Fibroblast of peridontal ligament (primary cell): Measurements from ENCODE around the gene PTPRK.

Experiments used
- DNase-seq: peaks from one replicate; pipeline ENCODE4 v3.0.0-alpha.2; 2010; ENCODE audit errors: extremely low read depth

The PTPRK gene

DNA sequence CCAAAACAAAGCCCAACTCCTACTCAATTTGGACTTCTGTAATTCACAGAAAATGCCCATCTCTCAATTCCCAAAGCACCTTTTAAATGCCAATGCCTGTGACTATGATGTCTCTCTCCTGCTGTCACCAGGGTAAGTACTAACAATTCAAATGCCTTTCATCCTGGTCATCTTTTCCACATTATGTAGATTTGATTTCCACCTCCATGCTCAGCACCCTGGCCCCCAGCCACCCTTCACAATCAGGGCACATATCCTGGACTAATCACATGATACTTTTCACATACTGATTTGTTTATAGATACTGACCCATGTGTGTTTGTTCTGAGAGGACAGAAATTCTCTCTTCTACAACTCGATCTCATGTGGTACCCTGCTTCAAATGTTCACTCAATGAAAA is 236.3 kb downstream of the PTPRK start:
- peak; percentile 32 for DNase-seq

DNA sequence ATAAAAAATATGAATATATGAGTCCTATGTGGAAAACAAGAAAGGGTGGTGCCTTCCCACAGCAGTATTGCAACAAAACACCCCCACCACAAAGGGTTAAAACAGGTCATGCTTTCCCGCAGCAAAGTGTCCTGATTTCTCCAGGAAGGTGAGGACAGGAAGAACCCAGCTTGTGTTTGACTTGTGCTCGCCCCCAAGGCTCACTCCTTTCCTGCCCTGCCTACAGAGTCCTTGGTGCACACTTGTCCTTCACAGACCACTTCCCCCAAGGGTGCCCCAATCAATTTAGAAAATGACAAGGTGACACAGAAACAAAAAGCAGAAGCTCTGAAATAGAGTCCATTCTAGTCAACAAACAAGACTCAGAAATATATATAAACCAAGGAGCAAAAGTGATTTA is 237.4 kb downstream of the PTPRK start:
- DNase-seq: no peak

DNA sequence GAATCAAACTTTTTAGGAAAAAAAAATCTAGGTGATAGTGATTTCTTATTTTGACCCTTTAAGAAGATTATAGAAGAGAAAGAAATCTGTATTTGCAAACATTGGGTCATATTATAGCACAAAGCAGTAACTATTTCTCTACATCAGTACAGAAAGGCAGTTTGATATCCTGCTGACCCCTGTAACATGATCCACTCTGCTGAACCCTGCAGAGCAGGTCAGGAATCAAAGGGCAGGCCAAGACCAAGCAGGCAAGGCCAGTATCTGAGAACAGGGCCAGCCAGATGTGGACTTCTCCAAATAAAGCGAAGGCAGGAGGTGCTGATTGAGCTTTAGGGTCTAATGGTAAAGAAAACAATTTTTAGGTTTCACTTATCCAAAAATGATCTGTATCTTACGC is 239.4 kb downstream of the PTPRK start:
- DNase-seq: no peak

DNA sequence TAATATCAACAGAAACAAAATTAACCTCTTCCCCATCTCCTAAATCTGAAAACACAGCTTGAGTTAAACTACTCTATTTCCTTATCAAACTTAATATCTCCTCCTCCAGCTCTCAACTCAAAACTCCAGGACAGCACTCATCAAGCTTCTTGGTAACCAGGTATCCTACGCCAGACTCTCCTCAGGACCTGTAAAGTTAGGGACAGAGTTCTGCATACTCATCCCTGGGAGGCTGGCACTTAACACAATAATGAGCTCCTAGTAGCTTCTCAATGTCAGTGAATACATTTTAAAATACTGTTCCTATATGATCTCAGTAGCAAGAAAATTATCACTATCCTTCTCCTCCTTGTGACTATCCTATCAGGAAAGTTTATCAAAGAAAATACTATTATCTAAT is 240.3 kb downstream of the PTPRK start:
- no peak for DNase-seq

DNA sequence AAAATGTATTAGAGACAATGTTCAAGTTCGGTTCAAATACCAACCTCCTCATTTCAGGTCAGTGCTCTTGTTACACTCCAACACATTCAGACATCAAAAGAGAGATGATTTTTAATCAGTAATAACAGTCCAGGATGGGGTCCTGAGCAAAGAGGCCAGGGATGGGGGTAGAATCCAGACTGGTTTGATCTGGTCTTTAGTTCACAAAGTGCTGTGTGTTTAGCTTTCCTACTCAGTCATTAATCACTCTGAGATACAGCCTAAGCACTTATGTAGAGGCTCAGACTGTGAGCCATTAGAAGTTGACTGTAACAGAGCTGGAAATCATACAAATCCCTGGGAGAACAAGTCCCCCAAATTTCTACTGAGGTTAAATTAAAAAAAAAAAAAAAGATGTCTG is 241.6 kb downstream of the PTPRK start:
- no peak for DNase-seq

DNA sequence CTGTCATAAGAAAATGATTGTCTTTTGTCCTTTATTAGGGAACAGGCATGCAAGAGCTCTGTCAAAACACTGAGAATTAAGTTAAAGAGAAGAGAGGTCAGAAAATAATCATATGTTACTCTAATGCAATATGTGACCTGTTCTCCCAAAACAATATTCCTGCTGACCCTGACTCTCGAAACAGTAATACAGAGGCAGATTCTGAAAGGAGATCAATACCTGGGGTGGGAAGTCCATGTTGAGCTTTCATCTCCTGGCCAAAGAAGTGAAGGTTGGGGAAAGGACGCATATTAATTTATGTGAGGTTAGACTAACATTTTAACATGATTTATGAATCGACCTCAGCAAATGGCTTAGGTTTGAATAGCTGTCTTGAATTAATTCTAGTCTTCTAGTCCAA is 243.0 kb downstream of the PTPRK start:
- DNase-seq: no peak

DNA sequence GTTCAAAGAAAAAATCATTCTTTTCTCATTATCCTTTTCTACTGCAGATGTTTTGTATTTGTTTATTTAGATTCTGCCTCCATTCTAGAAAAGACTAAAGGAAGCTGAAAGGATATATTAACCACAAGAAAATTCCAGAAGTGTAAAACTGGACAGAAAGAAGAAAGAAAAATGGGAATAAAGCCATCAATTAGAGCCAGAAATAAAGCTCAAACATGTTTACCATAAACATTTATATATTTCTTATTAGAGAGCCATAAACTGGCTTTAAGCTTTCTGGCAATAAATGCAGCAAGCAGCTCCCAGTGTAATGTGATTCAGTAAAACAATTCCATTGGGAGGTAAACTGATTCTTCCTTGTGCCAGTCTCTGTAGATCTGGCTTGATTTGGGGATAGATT is 244.1 kb downstream of the PTPRK start:
- peak; percentile 65 for DNase-seq

DNA sequence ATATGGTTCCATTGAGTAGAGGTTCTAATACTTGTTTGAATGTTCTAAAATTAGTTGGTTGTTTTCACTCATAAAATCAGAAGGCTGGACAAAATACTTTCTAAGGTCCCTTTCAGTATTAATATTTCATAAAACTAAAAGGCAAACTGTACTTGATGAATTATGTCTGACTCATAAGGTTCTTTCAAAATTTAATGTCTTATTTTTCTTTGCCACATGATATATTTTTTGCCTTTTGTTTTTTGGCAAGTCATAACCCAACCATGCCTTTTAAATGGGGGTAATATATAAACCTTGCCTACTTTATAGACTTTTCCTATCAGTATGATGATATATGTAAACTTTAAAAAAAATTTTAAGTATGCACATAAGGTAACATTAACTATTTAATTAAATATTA is 244.7 kb downstream of the PTPRK start:
- DNase-seq: peak; percentile 38

DNA sequence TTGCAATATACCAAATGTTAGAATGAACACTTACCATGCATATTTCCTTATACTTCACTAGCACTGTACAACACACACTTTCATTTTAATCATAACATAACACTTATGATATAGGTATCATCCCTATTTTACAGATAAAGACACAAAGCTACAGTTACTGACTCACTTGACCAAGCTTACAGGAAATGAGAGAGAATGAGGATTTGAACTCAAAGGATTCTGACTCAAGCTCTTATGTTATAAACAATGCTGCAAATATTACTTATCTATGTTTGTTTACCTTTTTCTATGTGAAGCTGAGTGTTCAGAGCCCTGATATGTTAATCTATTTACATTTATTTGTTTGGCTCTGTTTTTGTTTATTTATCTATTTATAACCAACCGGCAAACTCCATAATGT is 245.4 kb downstream of the PTPRK start:
- DNase-seq: peak; percentile 40

DNA sequence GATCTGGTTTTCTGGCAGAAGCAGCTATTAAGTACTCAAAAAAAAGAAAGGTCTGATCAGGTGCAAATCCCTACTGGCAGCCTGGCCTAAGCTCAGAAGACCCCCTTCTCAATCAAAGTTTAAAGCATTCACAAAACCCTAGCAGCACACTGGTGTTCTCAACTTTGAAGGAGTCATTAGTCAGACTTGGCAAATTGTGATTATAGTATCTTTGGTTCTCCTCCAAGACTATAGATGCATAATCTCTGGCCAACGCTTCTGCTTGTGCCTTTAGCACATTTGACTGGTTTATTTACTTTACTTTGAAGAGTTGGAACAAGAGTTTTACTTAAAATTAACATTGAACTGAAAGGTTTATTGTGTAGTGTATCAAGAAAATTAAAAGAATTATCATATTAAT is 248.9 kb downstream of the PTPRK start:
- DNase-seq: no peak

DNA sequence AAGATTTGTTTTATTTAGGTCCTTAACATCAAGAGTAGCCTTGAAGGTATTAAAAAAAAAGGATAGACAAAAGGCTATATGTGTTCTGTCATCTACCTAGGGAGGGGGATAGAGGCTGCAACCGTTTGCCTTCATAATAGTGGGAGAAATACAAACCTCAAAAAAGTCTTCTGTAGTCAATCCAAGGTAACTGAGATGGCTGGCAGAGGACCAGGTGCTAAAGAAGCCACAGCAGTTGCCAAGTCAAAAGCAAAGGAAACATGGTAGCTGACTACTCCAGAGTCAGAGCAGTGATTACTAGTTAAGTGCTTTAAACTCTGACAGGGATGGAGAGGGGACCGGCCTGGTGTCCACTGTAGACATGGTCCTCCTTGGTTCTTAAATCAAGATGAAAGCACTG is 249.4 kb downstream of the PTPRK start:
- no peak for DNase-seq

DNA sequence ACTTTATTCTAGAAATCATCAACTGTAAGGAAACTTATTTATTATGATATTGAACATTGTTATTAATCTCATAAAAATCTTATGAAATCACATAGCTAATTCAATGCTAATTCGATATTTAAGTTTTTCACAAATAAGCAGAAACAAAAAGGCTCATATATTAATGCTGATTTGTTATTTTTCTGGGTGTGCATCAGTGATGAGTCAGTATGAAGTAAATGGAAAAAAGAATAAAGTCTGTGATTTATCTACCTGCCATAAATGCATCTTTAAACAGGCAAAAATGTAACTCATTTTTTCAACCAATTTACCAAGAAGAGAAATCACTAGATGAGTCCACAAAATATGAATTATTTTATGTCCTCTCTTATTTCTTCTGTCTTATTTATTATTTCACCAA is 253.5 kb downstream of the PTPRK start:
- DNase-seq: no peak

DNA sequence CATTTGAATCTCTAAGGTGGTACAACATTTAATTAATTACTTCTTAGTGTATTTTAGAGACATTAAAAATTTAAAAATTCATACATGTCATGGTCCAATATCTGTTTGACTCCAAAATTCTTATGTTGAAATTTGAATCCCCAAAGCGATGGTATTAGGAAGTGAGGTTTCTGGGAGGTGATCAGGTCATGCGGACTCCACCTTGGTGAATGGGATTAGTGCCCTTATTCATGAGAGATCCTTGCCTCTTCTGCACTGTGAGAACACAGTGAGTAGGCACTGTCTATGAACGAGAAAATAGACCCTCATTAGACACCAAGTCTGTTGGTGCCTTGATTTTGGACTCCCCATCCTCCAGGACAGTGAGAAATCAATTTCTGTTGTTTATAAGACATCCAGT is 254.7 kb downstream of the PTPRK start:
- no peak for DNase-seq

DNA sequence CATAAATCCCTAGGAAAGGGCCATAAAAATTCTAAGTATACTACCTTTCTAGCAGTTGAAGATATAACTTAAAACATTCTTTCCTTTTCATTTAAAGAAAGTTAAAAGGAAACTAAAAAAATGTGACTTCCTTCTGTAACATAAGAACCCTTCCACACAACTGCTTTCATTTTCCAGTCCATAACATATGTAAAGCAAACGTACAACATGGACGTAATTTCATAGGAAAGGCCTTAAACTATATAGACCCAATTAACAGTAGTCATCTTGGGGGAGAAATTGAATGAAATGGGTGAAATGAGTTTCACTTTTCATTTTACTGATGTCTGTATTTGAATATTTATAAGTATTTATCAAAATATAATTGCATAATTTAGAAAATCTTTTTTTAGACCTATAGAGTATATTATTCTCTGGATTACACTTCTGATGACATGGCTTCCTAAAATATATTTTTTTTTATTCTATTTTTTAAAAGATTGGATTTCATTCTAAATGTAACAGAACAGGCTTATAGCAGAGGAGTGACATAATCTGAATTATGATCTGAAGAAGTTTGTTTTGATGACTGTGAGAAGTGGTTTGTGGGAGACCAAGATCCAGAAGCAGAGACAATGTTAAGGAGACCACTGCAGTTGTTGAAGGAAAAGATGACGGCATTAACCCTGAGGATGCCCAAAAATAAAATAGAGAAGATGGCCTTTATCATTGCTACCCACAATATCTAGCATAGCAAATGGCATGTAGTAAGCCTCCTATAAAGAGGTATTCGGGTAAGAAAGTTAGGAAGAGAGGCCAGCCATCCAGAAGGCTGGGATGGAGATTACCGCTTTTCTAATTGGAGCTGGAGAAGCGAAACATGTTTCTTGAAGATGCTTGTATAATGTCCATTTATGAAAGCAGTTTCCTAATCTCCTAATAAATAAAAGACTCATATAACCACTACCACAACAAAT is 260.4 kb downstream of the PTPRK start:
- DNase-seq: peak; percentile 34

DNA sequence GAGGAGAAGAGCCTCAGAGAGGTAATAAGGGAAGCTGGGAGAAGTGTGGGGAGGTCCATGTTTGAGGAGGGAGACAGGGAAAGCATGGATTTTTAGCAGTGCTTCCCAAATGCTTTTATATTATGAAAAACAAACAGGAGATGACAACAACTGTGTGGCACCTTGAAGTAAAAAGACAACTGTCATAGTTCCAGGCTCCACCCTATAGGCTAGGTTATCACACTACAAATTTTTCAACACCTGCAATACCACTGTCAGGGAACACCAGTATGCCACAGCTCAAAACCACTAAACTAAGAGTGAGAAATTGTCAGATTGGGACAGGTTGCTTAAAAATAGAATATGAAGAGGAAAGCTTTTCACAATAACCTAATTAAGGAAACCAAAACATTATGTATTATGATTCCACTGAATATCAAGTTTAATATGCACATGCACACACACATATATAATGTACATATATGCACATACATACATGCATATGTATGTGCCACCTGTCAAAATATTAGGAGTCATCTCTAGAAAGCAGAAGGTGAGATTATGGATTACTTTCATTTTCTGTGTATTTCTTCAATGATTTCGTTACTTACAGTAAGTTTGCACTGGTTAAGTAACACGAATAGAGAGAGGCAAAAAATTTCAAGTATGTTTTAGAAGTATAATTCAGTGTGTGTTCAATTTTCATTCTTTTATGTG is 261.2 kb downstream of the PTPRK start:
- DNase-seq: peak; percentile 31

DNA sequence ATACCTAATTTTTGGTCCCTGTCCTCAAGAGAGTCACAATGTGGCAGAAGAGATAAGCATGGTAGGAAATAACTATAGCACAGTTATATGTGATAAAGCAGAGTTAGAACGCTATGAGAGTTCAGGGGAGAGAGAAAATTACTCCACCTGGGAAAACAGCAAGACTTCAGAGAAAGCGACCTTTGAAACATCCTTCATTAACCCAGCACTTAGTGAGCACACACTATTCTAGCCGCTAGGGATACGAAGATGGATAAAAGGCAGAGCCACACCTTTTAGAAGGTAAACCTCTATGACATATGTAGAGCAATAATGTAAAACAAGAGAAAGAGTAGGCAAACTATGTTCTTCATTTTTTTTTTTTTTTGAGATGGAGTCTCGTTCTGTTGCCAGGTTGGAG is 264.3 kb downstream of the PTPRK start:
- DNase-seq: no peak

DNA sequence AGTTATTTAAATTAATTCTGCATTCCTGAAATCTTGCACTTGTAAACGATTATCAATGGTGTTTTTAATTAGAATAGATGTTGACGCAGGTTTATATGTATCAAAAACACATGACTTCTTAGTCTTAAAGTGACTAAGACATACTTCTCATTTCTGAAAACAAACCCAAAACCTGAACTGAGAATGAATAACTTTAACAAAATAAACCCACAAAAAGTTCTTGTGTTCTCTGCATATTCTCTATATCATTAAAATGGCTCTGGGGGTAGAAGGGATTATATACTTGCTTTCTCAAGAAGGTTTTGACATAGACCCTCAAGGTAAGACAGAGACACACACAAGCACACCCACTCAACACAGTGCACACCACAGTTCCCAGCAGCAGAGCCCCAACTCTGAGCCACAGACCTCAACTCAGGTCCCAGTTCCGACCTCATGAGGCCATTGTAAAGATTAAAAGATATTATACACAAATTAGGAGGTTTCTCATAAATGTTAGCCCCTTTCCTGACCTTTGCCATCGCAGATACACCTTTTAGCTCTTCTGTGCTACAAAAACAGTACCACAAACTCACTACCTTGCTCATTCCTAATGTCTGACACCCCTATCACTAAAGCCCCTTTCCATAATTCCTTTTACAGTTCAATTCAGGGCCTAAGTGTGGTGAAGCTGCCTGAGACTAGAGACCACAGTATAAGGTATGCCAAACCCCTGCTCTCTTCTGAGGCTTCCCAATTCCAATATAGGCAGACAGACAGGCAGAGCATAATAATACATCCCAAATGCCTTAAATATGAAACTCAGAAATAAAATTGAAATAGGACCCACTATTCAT is 267.8 kb downstream of the PTPRK start:
- peak; percentile 70 for DNase-seq

DNA sequence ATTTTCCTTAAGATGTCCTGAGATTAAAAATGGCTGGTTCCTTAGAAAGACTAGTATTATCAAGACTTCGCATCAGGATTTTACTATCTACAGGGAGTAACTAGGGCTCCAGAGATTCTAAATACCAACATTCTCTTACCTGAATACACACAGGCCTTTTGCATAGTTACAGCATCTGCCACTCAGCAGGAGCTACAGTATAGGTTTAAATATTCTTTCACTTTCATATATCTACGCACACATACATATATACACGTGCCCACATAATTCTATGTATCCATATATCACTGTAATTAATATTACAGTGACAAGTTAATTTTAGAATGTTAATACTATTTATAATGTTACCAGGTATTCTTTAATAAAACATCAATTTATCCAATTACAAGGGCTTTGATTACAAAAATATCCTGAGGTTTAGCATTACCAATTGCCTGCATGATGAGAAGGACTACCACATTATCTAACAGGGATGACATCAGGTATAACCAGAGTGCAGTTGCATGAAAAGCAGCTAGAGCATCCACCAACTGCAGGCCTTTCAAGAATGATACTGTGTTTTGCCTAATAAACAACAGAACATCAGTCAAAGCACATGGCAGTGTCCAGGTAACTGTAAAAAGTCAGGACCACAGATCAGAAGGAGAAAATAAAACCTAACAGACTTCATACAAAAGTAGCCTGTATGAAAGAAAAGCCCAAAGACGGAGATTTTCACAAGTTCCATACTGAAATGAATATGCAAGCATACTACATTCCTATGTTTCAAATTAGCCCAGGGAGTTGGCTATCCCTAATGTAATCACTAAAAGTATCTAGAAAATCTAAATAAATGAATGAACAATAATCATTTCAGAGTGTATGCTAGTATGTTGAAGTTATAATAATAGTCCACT is 268.7 kb downstream of the PTPRK start:
- DNase-seq: no peak

DNA sequence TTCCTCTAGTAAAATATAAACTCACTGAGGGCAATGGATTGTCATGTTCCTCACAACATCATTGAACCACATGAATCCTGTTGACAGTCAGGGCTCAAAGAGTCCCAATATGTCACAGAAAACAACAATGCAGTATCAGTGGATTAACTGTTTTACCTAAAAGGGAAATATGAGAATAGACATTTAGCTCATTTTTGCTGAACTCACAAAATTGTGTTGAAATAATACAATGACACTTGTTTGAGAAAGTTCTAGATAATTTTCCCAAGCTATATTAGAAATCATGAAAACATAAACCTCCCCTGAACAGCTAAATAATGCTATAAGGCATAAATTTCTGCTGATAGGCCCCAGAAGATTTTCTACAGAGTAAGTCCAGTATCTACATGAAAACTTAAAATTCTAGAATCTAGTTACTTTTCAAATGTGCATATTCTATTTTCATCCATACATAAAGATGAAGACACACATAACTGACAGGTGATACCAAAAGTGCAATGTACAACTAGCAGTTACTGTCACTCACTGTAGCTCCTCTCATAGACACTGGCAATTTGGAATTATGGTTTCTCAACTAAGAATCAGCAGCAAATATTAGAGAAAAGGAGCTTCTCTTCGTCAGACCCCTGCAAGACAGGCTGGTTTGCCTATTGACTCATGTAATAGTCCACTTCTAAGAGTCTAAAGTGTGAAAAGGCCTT is 269.9 kb downstream of the PTPRK start:
- no peak for DNase-seq

DNA sequence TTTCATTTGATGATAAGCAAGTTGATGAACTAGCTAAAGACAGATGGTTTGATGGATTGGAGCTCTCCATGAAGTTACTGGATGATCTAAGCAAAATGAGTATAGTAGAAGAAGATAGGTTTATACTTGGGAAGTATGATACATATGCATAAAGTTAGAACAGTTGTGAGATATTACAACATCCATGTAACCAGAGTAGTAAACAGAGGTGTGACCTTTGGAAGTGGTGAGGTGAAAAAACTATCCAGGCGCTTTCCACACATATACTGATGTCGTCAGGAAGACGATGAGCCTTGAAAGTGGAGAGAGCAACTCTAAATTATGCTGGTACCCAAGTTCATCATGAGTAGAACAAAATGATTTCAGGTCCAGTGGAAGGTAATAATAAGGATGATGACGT is 271.0 kb downstream of the PTPRK start:
- no peak for DNase-seq
